ENCODE data around the gene KCNK13.

GRCh38 chr14:90088176-90088575, 26.4 kb downstream of the KCNK13 start:
- TF ChIP-seq, protein P1, sequence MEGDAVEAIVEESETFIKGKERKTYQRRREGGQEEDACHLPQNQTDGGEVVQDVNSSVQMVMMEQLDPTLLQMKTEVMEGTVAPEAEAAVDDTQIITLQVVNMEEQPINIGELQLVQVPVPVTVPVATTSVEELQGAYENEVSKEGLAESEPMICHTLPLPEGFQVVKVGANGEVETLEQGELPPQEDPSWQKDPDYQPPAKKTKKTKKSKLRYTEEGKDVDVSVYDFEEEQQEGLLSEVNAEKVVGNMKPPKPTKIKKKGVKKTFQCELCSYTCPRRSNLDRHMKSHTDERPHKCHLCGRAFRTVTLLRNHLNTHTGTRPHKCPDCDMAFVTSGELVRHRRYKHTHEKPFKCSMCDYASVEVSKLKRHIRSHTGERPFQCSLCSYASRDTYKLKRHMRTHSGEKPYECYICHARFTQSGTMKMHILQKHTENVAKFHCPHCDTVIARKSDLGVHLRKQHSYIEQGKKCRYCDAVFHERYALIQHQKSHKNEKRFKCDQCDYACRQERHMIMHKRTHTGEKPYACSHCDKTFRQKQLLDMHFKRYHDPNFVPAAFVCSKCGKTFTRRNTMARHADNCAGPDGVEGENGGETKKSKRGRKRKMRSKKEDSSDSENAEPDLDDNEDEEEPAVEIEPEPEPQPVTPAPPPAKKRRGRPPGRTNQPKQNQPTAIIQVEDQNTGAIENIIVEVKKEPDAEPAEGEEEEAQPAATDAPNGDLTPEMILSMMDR (IDR thresholded peaks at IDR 0.05) = no peak
- TF ChIP-seq POLR2A (IDR thresholded peaks at IDR 0.05) = no peak
